Stimulated activated CD4-positive, alpha-beta T cell treated with anti-CD3 and anti-CD28 coated beads, Interleukin-4, amount 100 ng/mL, for 4 hours (primary cell): ENCODE data around the gene TMCC1.
"Not testable (repeated sequence)": the region's sequence is repeated elsewhere in the genome, so short reads cannot be mapped to it uniquely, and the experiment has no call there.

ENCODE experiments used
- DNase-seq, 2 experiments: peaks; one replicate each; pipeline ENCODE4 v3.0.0-alpha.2; 2020

Gene TMCC1

DNA sequence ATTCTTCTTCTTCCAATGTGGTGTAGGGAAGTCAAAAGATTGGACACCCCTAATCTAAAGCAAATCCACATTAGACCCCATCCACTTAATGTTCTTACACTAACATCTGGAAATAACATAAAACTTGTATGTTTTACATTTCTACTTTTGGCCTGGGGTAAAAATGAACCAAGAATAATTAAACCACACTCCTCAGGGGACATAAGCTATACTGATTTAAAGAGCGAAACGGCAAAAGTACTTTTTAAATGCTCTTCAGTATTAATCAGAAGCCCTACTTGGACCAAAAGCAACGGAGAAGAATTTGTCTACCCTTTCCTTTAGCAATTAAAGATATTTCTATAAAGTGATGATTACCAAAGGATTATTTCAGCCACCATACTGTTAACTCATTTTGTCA, 123.9 kb downstream of the TMCC1 start:
- DNase-seq: no peak

DNA sequence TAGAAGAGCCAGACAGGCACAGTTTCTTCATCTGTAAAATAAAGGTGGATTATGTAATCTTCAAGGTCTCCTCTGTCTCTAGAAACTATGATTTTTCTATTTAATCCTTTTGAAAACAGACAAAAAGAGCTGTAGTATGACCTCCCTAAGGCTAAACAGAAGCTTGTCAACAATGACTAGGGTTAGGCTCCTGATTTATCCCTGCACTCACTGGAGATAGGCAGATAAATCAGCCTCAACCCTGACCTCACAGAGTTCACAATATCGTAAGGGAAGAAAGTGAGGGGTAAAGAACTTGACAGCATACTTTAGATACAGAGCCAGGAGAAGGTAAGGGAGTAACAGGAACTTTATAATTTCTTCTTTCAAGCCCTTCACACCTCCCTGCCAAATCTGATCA, 124.8 kb downstream of the TMCC1 start:
- no peak for DNase-seq

DNA sequence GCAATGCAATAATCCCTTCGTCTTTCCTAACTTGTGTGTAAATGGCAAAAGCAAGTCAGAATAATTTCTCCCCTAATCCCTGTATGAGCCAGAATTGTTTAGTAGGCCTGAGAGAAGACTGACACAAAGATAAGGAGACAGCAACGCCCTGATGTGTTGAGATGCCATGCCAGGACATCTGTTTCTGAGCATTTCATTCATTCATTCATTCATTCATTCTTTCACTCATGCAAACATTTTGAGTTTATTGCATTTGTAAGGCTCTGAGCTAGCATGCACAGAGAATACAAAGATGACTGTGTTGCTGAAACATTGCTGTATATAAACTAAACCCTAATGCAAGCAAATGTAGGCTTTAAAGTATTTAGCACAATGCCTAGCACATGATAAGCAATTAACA, 127.4 kb downstream of the TMCC1 start:
- DNase-seq: no peak

DNA sequence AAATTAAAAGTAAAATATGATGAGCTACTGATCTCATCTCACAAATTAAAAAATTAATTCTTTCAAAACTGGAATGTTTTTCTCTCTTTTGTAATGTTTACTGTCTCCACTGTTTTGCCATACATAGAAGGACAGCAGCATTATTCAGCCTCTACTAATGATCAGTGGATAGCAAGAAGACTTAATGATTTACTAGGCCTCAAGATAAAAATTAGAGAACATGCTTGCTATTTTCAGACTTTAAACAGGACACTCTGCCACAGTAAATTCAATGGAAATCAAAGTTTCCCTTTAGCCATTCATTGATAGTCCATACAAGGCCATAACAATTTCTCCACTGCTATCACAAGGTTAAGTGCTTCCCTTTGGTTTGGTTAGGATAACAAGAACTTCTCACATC, 129.4 kb downstream of the TMCC1 start:
- no peak for DNase-seq

DNA sequence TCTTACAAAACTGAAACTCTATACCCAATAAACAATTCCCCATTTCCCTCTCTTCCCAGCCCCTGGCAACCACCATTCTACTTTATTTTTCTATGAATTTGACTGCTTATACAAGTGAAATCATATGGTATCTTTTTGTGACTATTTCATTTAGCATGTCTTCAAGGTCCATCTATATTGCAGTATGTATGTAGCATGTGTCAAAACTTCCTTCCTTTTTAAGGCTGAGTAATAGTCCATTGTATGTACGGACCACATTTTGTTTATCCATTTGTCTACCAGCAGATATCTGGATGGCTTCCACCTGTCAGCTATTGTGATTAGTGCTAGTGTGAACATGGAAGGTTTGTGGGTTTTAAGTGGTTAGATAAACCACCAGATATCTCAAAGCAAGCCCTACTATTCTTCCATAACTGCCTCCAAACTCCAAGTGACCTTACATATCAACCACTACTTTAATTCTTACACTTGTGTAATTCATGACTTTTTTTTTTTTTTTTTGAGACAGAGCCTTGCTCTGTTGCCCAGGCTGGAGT, 134.7 kb downstream of the TMCC1 start:
- no peak for DNase-seq

DNA sequence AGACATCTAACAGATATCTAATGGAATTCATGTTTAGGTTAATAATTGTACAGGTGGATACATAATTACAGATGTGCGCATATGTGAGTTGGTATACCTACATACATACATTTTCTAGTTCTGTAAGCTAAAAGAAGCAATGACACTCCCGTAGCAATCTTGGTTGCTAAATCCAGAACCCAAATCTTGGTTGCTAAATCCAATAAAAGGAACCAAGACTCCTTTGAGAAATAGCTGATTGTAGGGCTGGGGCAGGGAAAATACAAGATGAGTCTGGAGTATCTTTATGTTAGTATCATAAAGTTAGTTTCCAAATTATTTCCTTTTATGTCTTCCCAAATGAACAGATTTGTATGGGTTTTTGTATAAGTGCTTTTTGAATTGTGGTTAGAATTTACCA, 135.2 kb downstream of the TMCC1 start:
- DNase-seq: no peak

DNA sequence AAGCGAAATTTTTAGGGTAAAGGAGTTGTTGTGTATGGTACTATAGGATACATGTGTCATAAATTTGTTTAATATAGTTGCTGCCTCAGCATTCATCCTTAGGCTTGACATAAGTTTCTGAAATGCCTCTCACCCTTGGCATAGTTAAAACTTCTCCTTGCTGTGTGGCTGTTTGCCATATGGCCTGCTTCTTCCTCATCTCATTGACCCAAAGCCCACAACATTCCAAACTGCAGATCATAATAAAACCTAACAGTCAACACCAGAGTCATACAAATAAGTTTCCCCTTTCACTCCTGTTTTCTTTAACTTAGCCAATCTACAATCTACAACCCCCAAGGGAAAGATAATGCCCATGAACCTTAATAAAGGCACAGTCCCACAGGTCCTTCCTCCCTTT, 136.6 kb downstream of the TMCC1 start:
- DNase-seq: no peak

DNA sequence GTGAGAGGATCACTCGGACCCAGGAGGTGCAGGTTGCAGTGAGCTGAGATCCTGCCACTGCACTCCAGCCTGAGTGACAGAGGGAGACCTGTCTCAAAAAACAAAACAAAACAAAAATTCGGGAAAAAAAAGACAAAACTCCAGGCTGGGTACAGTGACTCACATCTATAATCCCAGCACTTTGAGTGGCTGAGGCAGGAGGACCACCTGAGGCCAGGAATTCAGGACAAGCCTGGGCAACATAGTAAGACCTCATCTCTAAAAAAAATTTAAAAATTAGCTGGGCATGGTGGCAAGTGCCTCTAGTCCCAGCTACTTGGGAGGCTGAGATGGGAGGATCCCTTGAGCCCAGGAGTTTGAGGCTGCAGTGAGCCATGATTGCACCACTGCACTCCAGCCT, 142.4 kb downstream of the TMCC1 start:
- not testable (repeated sequence) for DNase-seq

DNA sequence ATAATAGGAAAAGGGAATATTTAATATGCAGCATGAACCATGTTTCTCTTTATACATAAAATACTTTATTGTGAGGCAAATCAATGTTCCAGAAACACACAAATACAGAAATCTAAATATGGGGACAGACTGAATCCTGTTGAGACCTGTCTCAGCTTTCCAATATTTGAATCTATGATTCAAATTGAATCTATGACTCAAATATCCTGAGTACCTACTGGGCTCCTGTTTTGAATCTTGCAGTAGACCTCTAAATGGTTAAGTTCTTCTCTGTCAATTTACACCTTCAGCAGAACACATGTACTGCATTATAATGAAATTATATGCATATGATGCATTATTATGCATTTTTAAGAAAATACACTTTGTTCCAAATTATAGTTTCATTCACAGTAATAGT, 143.8 kb downstream of the TMCC1 start:
- no peak for DNase-seq

DNA sequence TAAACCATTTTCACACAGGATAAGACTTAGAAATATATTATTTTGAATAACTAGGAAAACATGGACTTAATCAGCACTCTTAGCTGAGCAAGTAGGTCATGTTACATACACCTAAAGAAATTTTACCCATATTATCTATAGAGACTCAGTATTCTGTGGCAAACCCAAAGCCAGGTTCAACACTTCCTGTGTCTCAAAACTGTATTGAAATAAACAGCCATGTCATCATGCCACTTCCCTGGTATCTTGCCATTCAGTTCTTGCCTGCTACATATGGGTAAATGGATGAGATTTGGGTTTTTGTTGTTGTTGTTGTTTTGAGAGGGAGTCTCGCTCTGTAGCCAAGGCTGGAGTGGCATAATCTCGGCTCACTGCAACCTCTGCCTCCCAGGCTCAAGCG, 145.5 kb downstream of the TMCC1 start:
- no peak for DNase-seq

DNA sequence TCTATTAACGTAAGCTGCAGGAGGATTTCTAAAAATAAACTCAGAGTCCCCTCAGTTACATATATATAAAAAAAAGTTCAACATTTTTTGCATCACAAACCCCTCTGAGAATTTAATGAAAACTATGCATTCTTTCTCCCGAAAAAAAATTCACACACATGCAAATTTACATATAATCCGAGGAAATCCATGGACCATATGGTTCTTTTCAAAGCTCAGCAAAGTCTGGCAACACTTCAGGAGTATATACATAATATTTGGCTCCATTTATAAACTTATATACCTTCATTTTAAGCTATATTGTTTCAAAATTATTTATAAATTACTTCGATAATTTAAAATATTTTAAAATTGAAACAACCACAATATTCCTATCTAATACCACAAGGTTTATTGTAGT, 146.4 kb downstream of the TMCC1 start:
- DNase-seq: no peak

DNA sequence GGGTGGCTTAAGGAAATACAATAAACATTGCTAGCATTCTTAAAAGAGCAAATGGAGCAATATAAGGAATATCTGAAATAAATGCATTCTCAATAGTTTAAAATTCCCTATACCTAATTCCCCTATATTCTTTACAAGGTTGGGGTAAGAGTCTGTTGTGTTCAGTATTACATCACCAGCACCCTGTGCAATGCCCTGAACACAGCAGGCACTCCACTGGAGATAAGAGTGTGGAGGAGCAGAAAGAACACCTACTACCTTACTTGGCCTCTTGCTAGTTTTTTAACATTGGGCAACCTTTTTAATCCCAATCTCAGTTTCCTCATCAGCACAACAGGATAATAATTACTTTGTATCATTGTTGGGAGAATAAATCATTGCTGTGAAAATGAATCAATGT, 146.9 kb downstream of the TMCC1 start:
- no peak for DNase-seq

DNA sequence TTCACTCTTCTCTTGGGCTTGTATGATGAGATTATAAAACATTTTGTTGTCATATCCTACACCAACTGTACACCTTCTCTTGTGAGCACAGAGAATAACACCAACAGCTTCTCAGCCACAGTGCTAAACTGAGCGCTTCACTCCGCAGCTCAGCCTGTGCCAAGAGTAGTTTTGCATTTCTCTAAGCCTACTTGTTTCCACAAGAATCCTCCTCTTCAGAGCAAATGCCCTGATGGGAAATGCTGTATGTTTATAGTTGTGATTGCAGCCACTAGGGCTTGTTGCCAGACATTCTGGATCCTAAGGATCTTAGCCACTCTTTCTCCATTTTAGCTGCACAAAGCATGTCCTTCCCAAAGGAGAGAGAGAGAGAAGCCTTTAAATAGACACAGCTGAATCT, 148.3 kb downstream of the TMCC1 start:
- no peak for DNase-seq

DNA sequence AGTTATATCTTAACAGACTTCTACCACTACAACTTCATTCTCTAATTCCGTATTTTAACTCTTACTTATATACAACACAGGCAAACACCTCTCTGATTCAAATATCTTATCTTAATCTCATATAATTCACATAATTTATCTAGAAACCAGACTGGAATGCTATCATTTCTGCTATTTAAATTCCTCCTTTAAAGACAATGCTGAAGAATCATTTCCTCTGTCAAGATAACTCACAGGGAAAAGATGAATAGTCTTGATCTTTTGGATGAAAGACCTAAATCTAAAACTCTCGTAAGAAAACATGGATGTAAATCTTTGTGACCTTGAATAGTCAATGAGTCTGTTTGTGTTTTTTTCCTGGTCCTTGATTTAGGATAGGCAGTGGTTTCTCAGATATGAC, 151.7 kb downstream of the TMCC1 start:
- DNase-seq: no peak

DNA sequence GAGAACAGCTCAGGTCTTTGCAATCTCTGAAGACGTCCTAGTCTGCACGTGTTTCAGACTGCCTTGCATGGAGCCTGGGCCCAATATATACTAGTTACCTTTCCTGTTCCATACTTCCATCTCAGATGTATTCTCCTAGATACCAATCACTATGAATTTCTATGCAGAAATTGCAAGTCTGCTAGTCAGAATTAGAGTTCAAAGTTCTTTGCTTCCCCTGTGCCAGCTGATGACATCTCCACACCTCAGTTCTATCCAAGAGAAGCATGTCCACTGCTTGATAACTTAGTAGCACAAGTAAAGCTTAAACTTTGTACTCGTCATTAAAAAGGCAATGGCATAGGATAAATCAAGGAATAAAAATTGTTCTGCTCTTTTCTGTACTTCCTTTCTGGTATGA, 153.4 kb downstream of the TMCC1 start:
- DNase-seq: no peak

DNA sequence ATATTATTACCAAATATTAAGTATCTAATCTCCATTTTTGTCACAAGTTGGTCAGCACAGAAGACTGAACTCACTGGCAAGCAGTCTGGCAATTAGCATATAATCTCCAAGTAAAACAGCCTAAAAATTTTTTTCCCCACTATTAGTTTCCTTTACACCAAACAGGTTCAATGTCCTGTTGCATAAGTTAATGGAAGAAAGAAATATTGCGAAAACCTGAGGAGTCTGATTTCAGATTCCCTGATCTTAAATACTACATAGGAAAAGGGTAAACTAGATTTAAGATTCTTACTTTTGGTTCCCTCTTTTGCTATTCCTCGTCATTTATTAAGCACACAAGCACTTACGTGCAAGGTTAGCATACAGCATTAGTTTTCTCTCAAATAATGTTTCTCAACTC, 153.9 kb downstream of the TMCC1 start:
- DNase-seq: no peak

DNA sequence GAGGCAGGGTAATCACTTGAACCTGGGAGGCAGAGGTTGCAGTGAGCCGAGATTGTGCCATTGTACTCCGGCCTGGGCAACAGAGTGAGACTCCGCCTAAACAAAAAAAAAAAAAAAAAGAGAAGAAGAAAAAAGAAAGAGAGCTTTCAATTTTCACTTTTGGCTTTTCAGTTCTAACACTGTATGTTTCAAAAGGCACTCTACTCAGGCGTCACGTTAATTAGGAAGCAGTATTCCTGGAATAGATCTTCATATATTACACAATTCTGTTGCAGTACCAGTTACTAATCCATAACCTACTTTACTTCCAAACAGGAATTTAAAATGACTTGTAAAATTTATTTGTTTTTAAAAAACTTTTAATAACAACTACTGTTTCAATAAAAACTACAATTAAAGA, 155.3 kb downstream of the TMCC1 start:
- no peak for DNase-seq

DNA sequence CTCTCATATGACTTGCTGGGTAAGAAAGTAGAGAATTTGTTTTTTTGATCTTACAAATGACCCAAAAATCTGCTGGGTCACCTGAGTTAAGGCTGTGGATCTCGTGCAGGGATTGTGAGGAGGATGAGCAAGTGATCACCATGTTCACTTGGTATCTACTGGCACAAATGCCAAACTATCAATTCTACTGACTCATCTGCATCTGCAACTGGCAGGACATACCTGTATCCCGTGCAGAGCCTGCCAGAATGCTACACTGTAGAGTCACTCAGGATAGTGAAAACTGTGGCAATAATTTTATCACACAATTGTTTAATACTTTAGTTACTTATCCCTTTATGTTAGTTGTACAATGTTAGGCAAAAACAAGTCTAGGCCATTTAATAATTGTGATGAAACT, 157.4 kb downstream of the TMCC1 start:
- no peak for DNase-seq

DNA sequence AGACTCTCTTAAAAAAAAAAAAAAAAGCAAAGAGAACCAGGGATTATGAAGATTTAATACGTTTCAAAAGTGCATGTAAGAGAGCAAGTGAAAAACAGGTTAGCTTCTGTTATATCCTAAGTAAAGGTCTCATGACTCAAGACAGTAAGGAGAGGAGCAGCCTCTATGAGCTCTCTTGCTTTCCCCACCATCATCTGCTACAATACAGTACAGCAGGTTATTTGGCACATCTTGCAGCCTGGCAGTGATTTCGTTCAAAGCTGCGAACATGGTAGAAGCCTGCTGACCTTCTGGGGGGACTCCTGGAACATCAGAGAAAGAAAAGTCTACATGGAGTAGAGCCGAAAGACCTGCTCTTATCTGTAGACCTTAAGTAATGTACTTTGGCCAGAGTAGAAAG, 157.9 kb downstream of the TMCC1 start:
- DNase-seq: no peak

DNA sequence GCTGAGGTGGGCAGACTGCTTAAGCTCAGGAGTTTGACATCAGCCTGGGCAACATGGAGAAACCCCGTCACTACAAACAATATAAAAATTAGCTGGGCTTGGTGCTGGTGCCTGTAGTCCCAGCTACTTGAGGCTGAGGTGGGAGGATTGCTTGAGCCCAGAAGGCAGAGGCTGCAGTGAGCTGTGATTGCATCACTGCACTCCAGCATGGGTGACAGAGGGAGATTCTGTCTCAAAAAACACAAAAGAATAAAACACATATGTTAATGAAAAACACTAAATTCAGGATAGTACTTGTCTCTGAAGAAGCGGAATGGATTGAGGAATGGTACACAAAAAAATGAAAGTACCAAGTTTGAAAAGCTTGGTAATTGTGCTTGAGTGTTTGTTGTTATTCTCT, 159.1 kb downstream of the TMCC1 start:
- no peak for DNase-seq

DNA sequence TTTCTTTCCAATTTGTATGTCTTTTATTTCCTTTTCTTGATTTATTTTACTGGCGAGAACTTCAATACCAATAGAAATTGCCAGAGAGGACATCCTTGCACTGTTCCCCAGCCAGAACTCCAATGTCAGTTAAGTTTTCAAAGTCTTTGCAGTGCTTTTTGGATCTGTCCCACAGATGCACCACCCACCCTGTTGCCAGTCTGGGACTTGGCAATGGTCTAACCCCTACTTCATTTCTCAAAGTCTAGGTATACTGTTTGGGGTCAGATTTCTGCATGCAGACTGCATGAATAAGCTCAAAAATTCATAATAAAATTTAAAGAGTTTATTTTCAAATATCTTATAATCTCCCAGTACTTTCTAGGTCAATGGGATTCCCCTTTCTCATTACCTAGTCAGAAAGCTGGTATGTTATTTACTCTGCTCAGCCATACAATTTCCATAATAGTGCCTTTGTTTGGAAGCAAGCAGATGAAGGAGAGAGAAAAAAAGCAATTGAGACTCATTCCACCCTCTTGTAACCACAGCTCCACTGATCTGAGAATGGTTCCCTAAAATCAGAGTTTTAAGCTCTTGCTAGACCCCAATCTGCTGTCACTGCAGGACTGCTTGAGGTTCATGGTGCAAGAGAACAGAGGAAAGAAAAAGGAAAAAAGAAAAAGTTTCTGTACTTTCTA, 161.2 kb downstream of the TMCC1 start:
- DNase-seq: no peak

DNA sequence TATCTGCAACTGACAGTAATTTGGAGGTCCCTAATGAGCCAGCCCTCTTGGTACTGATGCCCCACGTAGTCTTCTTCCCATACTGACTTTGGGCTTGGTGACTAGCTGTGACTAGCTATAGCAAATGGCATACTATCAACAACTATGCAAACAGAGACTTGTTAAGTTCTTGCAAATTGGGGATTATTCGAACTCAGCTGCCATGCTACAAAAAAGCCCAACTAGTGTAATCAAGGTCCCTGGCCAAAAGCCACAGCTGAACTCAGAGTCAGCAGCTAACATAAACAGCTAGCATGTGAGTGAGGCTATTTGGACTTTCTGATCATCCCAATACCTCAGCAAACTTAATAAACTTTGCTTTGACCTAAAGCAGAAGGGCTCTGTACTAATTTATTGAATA, 165.8 kb downstream of the TMCC1 start:
- DNase-seq: no peak

DNA sequence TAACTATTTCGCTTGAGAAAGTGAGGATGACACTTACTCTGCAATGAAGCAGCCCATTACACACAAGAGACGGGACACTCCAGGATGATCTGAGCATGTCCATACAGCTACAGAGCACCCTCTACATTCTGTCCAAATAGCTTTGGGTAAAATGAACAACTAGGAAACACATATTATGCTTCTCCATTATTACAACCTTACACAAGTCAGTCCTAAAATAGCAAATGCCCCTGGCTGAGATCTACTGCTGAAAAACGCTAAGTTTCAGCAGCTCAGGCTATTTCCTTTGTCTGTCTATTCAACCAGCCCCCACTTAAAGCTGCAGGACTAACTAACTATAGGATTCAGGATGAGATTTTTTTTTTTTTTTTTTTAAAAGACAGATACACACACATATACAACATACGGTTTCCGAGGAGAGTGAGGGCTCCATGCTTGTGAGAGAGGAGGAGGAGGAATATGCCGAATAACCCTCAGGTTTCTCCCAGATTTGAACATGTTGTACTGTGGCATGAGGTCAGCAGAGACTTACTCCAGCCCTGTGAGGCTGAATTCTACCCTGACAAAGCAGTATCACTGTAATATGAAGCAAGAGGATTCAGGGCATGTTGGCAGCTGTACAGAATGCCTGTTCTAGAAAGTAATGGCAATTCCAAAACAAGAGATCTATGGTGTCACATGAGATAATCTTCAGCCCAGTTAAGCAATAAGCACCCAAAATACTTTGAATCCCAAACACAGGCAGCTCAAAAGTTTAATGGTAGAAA, 169.8 kb downstream of the TMCC1 start:
- DNase-seq: no peak

DNA sequence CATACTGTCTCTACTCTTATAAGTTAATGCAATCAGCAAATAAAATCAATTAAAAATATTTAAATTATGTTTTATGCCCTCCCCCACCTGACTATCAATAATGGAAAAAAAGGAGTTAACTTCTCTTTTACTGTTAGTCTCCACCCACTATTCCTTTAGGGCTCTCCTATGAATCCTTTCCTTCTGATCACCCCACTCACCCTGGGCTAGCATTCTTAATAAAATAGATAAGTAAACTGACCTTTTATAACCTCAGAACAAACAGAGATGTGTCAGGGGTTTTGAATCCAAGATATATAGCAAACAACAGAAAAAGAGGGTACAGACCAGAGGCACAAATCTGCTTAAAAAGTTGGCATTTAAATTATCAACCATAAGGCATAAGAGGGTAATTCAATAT, 171.0 kb downstream of the TMCC1 start:
- no peak for DNase-seq

DNA sequence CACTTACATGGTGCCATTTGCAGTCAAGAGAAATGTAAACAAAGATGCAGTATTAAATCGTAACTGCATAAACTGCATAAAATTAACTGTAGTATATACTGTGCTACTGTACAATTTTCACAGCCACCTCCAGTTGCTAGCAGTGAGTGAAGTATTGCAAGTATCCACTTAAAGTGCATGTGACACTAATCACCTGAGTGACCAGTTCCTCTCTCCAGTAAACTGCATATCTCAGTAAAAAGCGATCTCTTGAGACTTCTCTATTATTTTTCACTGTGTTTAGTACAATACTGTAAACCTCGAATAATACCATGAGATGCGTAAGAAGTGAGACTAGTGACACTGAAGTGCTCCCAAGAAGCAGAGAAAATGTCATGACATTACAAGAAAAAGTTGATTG, 175.3 kb downstream of the TMCC1 start:
- no peak for DNase-seq
